NOMO-1 treated with DMSO at 0.1 percent for 48 hours (cell line): ENCODE measurements around the gene CFAP45.
A peak's percentile ranks its signal among the peaks of the same experiment; 100 is the strongest.

Source experiments
- DNase-seq: peaks from one replicate; lab custom pipeline; 2025; ENCODE audit not compliant: unreplicated experiment; lab: John Stamatoyannopoulos, UW

The CFAP45 gene

GRCh38 chr1:159880430-159880829, 19.5 kb downstream of the CFAP45 start:
- DNase-seq, result peak; percentile 41

GRCh38 chr1:159879977-159880376, 20.0 kb downstream of the CFAP45 start:
- DNase-seq, result peak; percentile 86

GRCh38 chr1:159879136-159879535, 20.8 kb downstream of the CFAP45 start:
- no peak for DNase-seq

GRCh38 chr1:159877695-159878444, 22.1 kb downstream of the CFAP45 start:
- no peak for DNase-seq

- DNase-seq, result no peak
These were observed 26.3 kb downstream of the CFAP45 start for GRCh38 chr1:159873530-159874143.

GRCh38 chr1:159872891-159873290, 27.1 kb downstream of the CFAP45 start:
- no peak for DNase-seq

GRCh38 chr1:159870704-159871103, 29.3 kb downstream of the CFAP45 start:
- no peak for DNase-seq

GRCh38 chr1:159869607-159870006, 30.4 kb downstream of the CFAP45 start:
- no peak for DNase-seq

- DNase-seq, result no peak
These were observed 30.8 kb downstream of the CFAP45 start for GRCh38 chr1:159869173-159869572.

- no peak for DNase-seq
These were observed 31.2 kb downstream of the CFAP45 start for GRCh38 chr1:159868766-159869165.

GRCh38 chr1:159867664-159868026, 32.3 kb downstream of the CFAP45 start:
- no peak for DNase-seq

- DNase-seq, result no peak
These were observed 32.9 kb downstream of the CFAP45 start for GRCh38 chr1:159866905-159867663.

GRCh38 chr1:159866066-159866465, 33.9 kb downstream of the CFAP45 start:
- no peak for DNase-seq

- no peak for DNase-seq
These were observed 35.7 kb downstream of the CFAP45 start for GRCh38 chr1:159864262-159864661.

- no peak for DNase-seq
These were observed 37.4 kb downstream of the CFAP45 start, which contains the start of gene VSIG8 for GRCh38 chr1:159862557-159862956. TSS of gene VSIG8 (minus strand) at chr1:159862657. CDS start at chr1:159862521, 136 bp downstream.

GRCh38 chr1:159862031-159862430, 37.9 kb downstream of the CFAP45 start:
- DNase-seq, result no peak

- DNase-seq, result no peak
These were observed 38.7 kb downstream of the CFAP45 start for GRCh38 chr1:159861218-159861617.

GRCh38 chr1:159860456-159860855, 39.5 kb downstream of the CFAP45 start:
- no peak for DNase-seq

GRCh38 chr1:159859767-159860322, 40.1 kb downstream of the CFAP45 start:
- no peak for DNase-seq

GRCh38 chr1:159857889-159858288, 42.1 kb downstream of the CFAP45 start:
- no peak for DNase-seq

- DNase-seq, result no peak
These were observed 43.4 kb downstream of the CFAP45 start for GRCh38 chr1:159856576-159856975.

- DNase-seq, result no peak
These were observed 44.3 kb downstream of the CFAP45 start for GRCh38 chr1:159855709-159856108.
